K562 (cell line): Measurements from ENCODE around the gene TMC5. TPM values are rescaled to one million over a fixed set of nuclear protein-coding genes. Genes with fewer than 3 reads are reported as not detected.
"Not testable (repeated sequence)": the region's sequence is repeated elsewhere in the genome, so short reads cannot be mapped to it uniquely, and the experiment has no call there.

Experiments used
- ATAC-seq: fragments of 200-7000 bp; cut with Tn5 transposase; 3 replicates; pipeline ENCODE4 v1.9.1; 2020; ENCODE audit warnings: moderate library complexity
- BruUV-seq: library from RNA; stranded (reverse); fragments of 400-500 nt; replicated peaks from 2 replicates; lab custom pipeline; 2021; lab: Mats Ljungman, UMichigan
- CTCF ChIA-PET: fragments of 300-600 bp; formaldehyde crosslinking; extraction: SDS; loops from one replicate; lab custom pipeline; 2021; ENCODE audit warnings: low intra/inter-chr PET ratio; lab: Yijun Ruan, JAX
- POLR2A ChIA-PET: fragments of 300-600, 350-650 bp; sonication (Branson Sonifier 250); formaldehyde crosslinking; extraction: SDS; loops from one replicate; lab custom pipeline; 2021; ENCODE audit warnings: antibody characterized with exemption, inconsistent platforms; lab: Yijun Ruan, JAX
- DNase-seq, 4 experiments: peaks; one replicate each; pipeline versions ENCODE4 v3.0.0 to v3.0.0-alpha.2; 2011 to 2018; ENCODE audit warnings: low spot score in 3 of 4, mixed read lengths in 3 of 4; ENCODE audit errors: extremely low read depth in 1 of 4
- FAIRE-seq: peaks from 2 replicates; lab custom pipeline; 2011; peaks lifted over from hg19 to GRCh38; lab: Jason Lieb, UNC
- H2AFZ ChIP-seq: 2 replicates; pipeline ENCODE4 v1.6.0; 2011; ENCODE audit warnings: low read depth, low read length, control low read depth, inconsistent platforms
- H3K27ac ChIP-seq: fragments of 200-600 bp; 3 replicates; pipeline ENCODE4 v1.8.0; 2011; ENCODE audit warnings: low read depth, mild to moderate bottlenecking, control low read depth, inconsistent platforms, low read length, moderate library complexity, mixed read lengths; ENCODE audit errors: extremely low read depth
- H3K27me3 ChIP-seq, 2 experiments: fragments of 300-600 bp in 1 of 2; 2 replicates in 1 of 2; 3 replicates in 1 of 2; pipeline versions ENCODE4 v1.6.0 to v1.8.0; 2011; ENCODE audit warnings: inconsistent platforms in 2 of 2, low read length in 2 of 2, mild to moderate bottlenecking in 1 of 2, mixed read lengths in 1 of 2, moderate library complexity in 1 of 2; ENCODE audit not compliant: control insufficient read depth in 2 of 2, insufficient read depth in 2 of 2
- H3K36me3 ChIP-seq: fragments of 300-600 bp; 3 replicates; pipeline ENCODE4 v1.8.0; 2011; ENCODE audit warnings: mild to moderate bottlenecking, low read length, inconsistent platforms; ENCODE audit not compliant: control insufficient read depth, insufficient read depth
- H3K4me1 ChIP-seq, 2 experiments: fragments of 200-600 bp in 1 of 2; replicated peaks in 1 of 2; 2 replicates in 1 of 2; 3 replicates in 1 of 2; pipeline versions ENCODE4 v1.5.1 to v1.8.0; 2011; ENCODE audit warnings: inconsistent platforms in 2 of 2, low read length in 2 of 2, mild to moderate bottlenecking in 1 of 2, mixed read lengths in 1 of 2, moderate library complexity in 1 of 2; ENCODE audit not compliant: control insufficient read depth in 2 of 2, insufficient read depth in 2 of 2
- H3K4me2 ChIP-seq: 2 replicates; pipeline ENCODE4 v1.6.1; 2011; ENCODE audit warnings: low read length, control low read depth, inconsistent platforms, mixed read lengths; ENCODE audit not compliant: insufficient read depth
- H3K4me3 ChIP-seq: fragments of 200-600 bp; sonication (generic), shearing (Covaris generic); 2 replicates; pipeline ENCODE4 v1.5.1; 2016; ENCODE audit warnings: control low read depth, inconsistent platforms
- H3K79me2 ChIP-seq: fragments of 200-600 bp; 3 replicates; pipeline ENCODE4 v1.8.0; 2011; ENCODE audit warnings: low read length, inconsistent platforms; ENCODE audit not compliant: control insufficient read depth, insufficient read depth
- H3K9ac ChIP-seq, 2 experiments: 2 replicates each; pipeline versions ENCODE4 v1.6.0 to v1.6.1; 2011; ENCODE audit warnings: low read depth in 2 of 2, low read length in 2 of 2, control low read depth in 1 of 2, inconsistent platforms in 1 of 2, mild to moderate bottlenecking in 1 of 2, mixed read lengths in 1 of 2; ENCODE audit not compliant: insufficient read depth in 1 of 2
- H3K9me1 ChIP-seq: one replicate; pipeline ENCODE4 v1.6.0; 2011; ENCODE audit warnings: inconsistent platforms, mild to moderate bottlenecking, low read length, moderate library complexity; ENCODE audit not compliant: control insufficient read depth, insufficient read depth
- H3K9me3 ChIP-seq: replicated peaks from 2 replicates; pipeline ENCODE4 v1.5.1; 2011; ENCODE audit warnings: low read depth, low read length, inconsistent platforms; ENCODE audit not compliant: control insufficient read depth, insufficient read depth
- H4K20me1 ChIP-seq: replicated peaks from 2 replicates; pipeline ENCODE4 v1.6.1; 2011; ENCODE audit warnings: low read length, inconsistent platforms, mixed read lengths; ENCODE audit not compliant: control insufficient read depth, insufficient read depth
- BRD9 ChIP-seq: fragments of 450-650 bp; IDR thresholded peaks from 2 replicates; pipeline ENCODE4 v1.6.1; 2018; ENCODE audit warnings: low read depth; ENCODE audit not compliant: partially characterized antibody
- CCNT2 ChIP-seq: IDR thresholded peaks from 2 replicates; pipeline ENCODE4 v1.6.1; 2011; ENCODE audit warnings: borderline replicate concordance, low read depth, mild to moderate bottlenecking, moderate library complexity, mixed read lengths, low read length; ENCODE audit not compliant: insufficient read length; ENCODE audit errors: extremely low read depth
- CTBP1 ChIP-seq: fragments of 450-650 bp; IDR thresholded peaks from 2 replicates; pipeline ENCODE4 v1.6.1; 2016; ENCODE audit warnings: borderline replicate concordance
- DACH1 ChIP-seq: fragments of 450-650 bp; IDR thresholded peaks from 2 replicates; pipeline ENCODE4 v1.6.1; 2018; ENCODE audit not compliant: partially characterized antibody
- DPF2 ChIP-seq: fragments of 450-650 bp; IDR thresholded peaks from 2 replicates; pipeline ENCODE4 v1.6.1; 2016
- EP300 ChIP-seq: IDR thresholded peaks from 2 replicates; pipeline ENCODE4 v1.6.1; 2012; ENCODE audit warnings: low read length, improper control_type of control experiment
- FOXA3 ChIP-seq, 2 experiments: fragments of 450-650 bp in 1 of 2; sonication (generic) in 1 of 2; formaldehyde crosslinking; IDR thresholded peaks in 1 of 2; conservative IDR thresholded peaks in 1 of 2; 2 replicates each; pipeline versions ENCODE4 v1.4.0 to v1.8.0; 2020 to 2022; ENCODE audit warnings: mild to moderate bottlenecking in 2 of 2, missing genetic modification reagents in 1 of 2
- FOXJ2 ChIP-seq: fragments of 200-800 bp; sonication (Bioruptor generic); IDR thresholded peaks from 2 replicates; pipeline ENCODE4 v1.6.1; 2016; ENCODE audit warnings: missing genetic modification characterization, missing compliant biosample characterization
- HDAC2 ChIP-seq: fragments of 450-650 bp; IDR thresholded peaks from 2 replicates; pipeline ENCODE4 v1.6.1; 2016; ENCODE audit warnings: mild to moderate bottlenecking
- HES1 ChIP-seq: fragments of 450-650 bp; IDR thresholded peaks from 2 replicates; pipeline ENCODE4 v1.6.1; 2016; ENCODE audit warnings: low read depth, mild to moderate bottlenecking, moderate library complexity
- HIVEP1 ChIP-seq: fragments of 250-450 bp; sonication (Bioruptor Pico); IDR thresholded peaks from 2 replicates; pipeline ENCODE4 v1.4.0; 2020; ENCODE audit warnings: mild to moderate bottlenecking
- MBD2 ChIP-seq: sonication (generic); IDR thresholded peaks from 2 replicates; pipeline ENCODE4 v1.6.1; 2016; ENCODE audit warnings: low read depth, borderline replicate concordance
- NFATC3 ChIP-seq: fragments of 450-650 bp; IDR thresholded peaks from 2 replicates; pipeline ENCODE4 v1.6.1; 2017; ENCODE audit warnings: mild to moderate bottlenecking
- NFIC ChIP-seq: fragments of 450-650 bp; IDR thresholded peaks from 2 replicates; pipeline ENCODE4 v1.6.1; 2017; ENCODE audit warnings: mild to moderate bottlenecking, inconsistent platforms
- PML ChIP-seq: IDR thresholded peaks from 2 replicates; pipeline ENCODE4 v1.6.1; 2012; ENCODE audit warnings: low read length, inconsistent platforms
- PTRF ChIP-seq: fragments of 450-650 bp; IDR thresholded peaks from 2 replicates; pipeline ENCODE4 v1.6.1; 2016; ENCODE audit warnings: mild to moderate bottlenecking, missing genetic modification characterization, missing compliant biosample characterization
- SMAD4 ChIP-seq: fragments of 250-450 bp; sonication (Bioruptor Pico); conservative IDR thresholded peaks from 2 replicates; pipeline ENCODE4 v1.8.0; 2021; ENCODE audit warnings: inconsistent platforms, mild to moderate bottlenecking, moderate library complexity
- SMARCA4 ChIP-seq: fragments of 450-650 bp; IDR thresholded peaks from 2 replicates; pipeline ENCODE4 v1.6.1; 2016
- SOX6 ChIP-seq: fragments of 450-650 bp; IDR thresholded peaks from 2 replicates; pipeline ENCODE4 v1.6.1; 2014; ENCODE audit warnings: mild to moderate bottlenecking
- STAT5A ChIP-seq: IDR thresholded peaks from 2 replicates; pipeline ENCODE4 v1.6.1; 2012; ENCODE audit warnings: low read length, inconsistent platforms, borderline replicate concordance
- TEAD1 ChIP-seq, 2 experiments: fragments of 450-650 bp in 1 of 2; sonication (generic) in 1 of 2; formaldehyde crosslinking; IDR thresholded peaks; 2 replicates each; pipeline versions ENCODE4 v1.4.0 to v1.8.0; 2020 to 2022; ENCODE audit warnings: mild to moderate bottlenecking in 2 of 2, missing genetic modification reagents in 1 of 2
- TEAD2 ChIP-seq: fragments of 450-650 bp; IDR thresholded peaks from 2 replicates; pipeline ENCODE4 v1.6.1; 2016; ENCODE audit warnings: missing genetic modification characterization, control low read depth, missing compliant biosample characterization
- WGBS: fragments of 100-300 bp; shearing (Covaris generic); methylation state at CpG from one replicate; pipeline ENCODE4 v1.1.6; 2016; ENCODE audit warnings: low coverage, mixed read lengths; ENCODE audit not compliant: insufficient coverage; ENCODE audit errors: missing lambda C conversion rate; 5-methylcytosine and 5-hydroxymethylcytosine counted together
- in situ Hi-C: fragments of 300-500 bp; cut with MboI; formaldehyde crosslinking; loops from 4 replicates; pipeline ENCODE4 v1.15.0; 2018; ENCODE audit warnings: inconsistent platforms, mixed read lengths
- intact Hi-C: fragments of 100-400 bp; cut with micrococcal nuclease; formaldehyde crosslinking; loops from 2 replicates; pipeline ENCODE4 v1.14.2; 2022
- polyA plus RNA-seq, 8 experiments: library from polyadenylated mRNA; depleted of rRNA in 4 of 8; stranded (reverse) in 5 of 8; unstranded in 3 of 8; fragments of >200 nt; fragmentation: Nextera tagmentation in 2 of 8; fragmentation: Illumina TruSeq in 1 of 8; extraction: Ambion mirVana in 2 of 8; extraction: Trizol in 1 of 8; gene quantifications; 2 replicates each; pipeline versions ENCODE4 v1.2.1 to v1.2.3, GENCODE V29; 2011 to 2014; ENCODE audit warnings: inconsistent platforms in 1 of 8, missing spikeins in 1 of 8
- total RNA-seq, 7 experiments: library from RNA; depleted of rRNA in 6 of 7; stranded (reverse); fragments of >200 nt in 6 of 7; fragmentation: Illumina TruSeq in 2 of 7; extraction: Trizol in 2 of 7; gene quantifications; 2 replicates each; pipeline versions ENCODE4 v1.2.1 to v1.2.3, GENCODE V29; 2011 to 2021; ENCODE audit warnings: low replicate concordance in 1 of 7

TMC5 gene
- total and polyA plus RNA-seq, 9 of the 15 experiments (the other 6 are each of a cell fraction or from before 2014, with no cell fraction given): 0.83 to 2.6 (median 1.6) TPM

DNA sequence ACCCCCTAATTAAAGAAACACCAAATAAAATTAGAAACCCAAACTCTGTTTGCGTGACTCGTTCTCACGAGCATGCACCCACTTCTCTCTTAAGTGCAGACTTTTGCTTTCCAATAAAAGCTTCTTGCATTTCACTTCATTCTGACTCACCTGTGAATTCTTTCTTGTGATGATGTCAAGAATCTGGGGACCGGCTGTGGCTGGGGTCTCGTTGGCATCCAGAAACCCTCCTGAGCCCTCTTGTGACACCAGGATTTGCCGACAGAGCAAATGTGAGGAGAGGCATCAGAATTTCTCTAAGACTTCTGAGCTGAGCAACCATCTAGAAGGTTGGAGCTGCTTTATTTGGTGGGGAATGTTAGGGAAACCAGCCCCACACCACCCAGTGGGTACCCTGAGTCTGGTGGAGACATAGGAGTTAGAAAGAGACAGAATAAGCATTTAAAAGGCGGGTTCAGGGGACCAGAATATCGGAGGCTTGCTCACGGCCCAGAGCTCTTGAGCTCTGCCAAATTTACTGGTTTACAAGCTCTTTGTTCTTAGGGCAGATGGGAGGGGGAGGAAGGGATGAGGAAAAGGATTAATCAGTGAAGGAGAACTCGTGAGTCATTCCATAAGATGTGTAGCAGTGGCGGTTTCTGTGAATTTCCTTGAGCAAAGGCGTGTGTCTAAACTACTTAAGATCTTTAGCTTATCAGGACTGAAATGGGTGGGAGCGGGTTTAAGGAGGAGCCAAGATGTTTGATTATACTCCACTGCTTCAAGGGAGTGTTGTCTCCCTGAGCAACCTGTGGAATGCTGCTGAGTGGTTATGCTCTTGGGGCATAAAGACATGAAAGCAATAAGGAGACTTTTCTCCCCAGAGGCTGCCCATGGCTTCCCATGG is 24.2 kb upstream of the TMC5 start (continued):
- TF ChIP-seq PTRF (tag) (no peak), HES1 (peak; percentile 90), SMARCA4 (peak; percentile 81), CTBP1 (peak; percentile 81), BRD9 (no peak), SOX6 (peak; percentile 72)

DNA sequence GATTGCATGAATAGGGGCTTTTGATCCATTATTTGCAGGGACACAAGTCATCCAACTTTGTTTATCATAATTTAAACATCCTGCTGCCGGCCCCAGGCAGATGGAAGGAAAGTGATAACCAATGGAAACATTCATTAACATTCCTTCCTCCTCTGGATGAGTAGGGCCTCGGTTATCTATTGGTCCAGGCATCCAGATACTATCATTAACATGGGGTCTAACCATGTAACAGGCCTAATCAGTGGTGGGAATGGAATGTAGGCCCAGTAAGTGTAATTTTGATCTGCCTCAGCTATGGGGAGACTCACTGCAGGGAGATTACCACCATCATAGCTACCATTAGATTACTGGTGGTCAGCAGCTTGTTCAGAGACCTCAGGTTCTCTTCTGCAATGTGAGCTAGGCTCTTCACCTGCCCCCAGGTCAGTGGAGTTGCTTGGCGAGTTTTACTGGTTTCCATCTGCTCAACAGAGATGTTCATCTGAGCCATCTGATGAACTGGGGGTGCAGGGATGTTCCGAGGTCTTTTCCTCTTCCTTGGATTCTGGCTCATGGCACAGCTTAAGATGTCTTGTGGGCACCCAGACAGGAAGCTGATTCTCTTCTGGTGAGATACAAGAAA is 21.9 kb upstream of the TMC5 start:
- in situ Hi-C loops (loop anchor here (25.0 kb wide), 1 partner anchor 492 kb away; the partner anchor contains the start of gene GPRC5B), intact Hi-C loops (loop anchor here (10.0 kb wide), 2 partner anchors 89 to 129 kb away; partner anchors contain the start of genes CCP110 and GDE1)
- 0% methylated on average over 3 of the region's 4 CpGs for WGBS
- CTCF ChIA-PET, H3K36me3 ChIP-seq, H4K20me1 ChIP-seq, H3K79me2 ChIP-seq, BruUV-seq, H3K4me3 ChIP-seq, H3K9me3 ChIP-seq, FAIRE-seq, H3K27me3 ChIP-seq, H3K9ac ChIP-seq, H3K27ac ChIP-seq, H3K9me1 ChIP-seq, ATAC-seq: not testable (repeated sequence)
- DNase-seq: peak in 3 of 4 experiments; percentile 15 to 71 (median 28)
- H3K4me1 ChIP-seq: peaks cover 0 to 29% of the 10 kb centered on the region in 2 experiments; a peak in 4 of 5 replicates
- POLR2A ChIA-PET: interaction anchor here (1.1 kb wide), 1 partner anchor 12 kb away, joined by 3 read pairs; no protein-coding TSS in a partner anchor
- H2AFZ ChIP-seq: 0 out of 2 replicates have a peak overlapping the region, but pooled peaks have one; percentile 25
- H3K4me2 ChIP-seq: peak overlapping the region; percentile 43
- peak; percentile 48 for TF ChIP-seq CCNT2
- peak; percentile 71 for TF ChIP-seq PML
- 0 out of 2 replicates have a peak, but pooled peaks have one; percentile 66 for TF ChIP-seq FOXJ2 (tag)
- TF ChIP-seq STAT5A: peak; percentile 60; the same call in 1 of the 2 replicates
- TF ChIP-seq TEAD1 (CRISPR knock-in tag; IDR thresholded peaks at IDR 0.05): peak; percentile 80 to 98; a peak in 3 of 4 replicates
- TF ChIP-seq SMAD4 (CRISPR knock-in tag): peak; percentile 65; the same call in 1 of the 2 replicates
- TF ChIP-seq TEAD2 (tag): peak; percentile 68
- TF ChIP-seq EP300: peak; percentile 84
- peak; percentile 65 for TF ChIP-seq MBD2
- peak; percentile 80; the same call in 1 of the 2 replicates for TF ChIP-seq HDAC2
- TF ChIP-seq DPF2: peak; percentile 89
- TF ChIP-seq FOXA3 (CRISPR knock-in tag; conservative IDR thresholded peaks at IDR 0.05 in 1 of 2, IDR thresholded peaks at IDR 0.05 in 1 of 2): peak in 1 of 2 experiments; percentile 36; a peak in 1 of 4 replicates
- TF ChIP-seq NFIC: peak; percentile 64; the same call in 1 of the 2 replicates
- TF ChIP-seq DACH1: peak; percentile 37
- TF ChIP-seq HIVEP1 (CRISPR knock-in tag): 0 out of 2 replicates have a peak, but pooled peaks have one; percentile 21
- 0 out of 2 replicates have a peak, but pooled peaks have one; percentile 57 for TF ChIP-seq NFATC3
